Psoas muscle (tissue), 8 donors: ENCODE measurements around the gene PHACTR2. TPM values are rescaled to one million over a fixed set of nuclear protein-coding genes. Genes with fewer than 3 reads are reported as not detected.

Source experiments
- ATAC-seq, 4 donors: fragments of 200-7000 bp; cut with Tn5 transposase; one replicate each; pipeline ENCODE4 v1.9.1; 2020; ENCODE audit warnings: moderate library complexity in 3 of 4, mild to moderate bottlenecking in 2 of 4
- DNase-seq, 2 donors: peaks; one replicate each; pipeline ENCODE4 v3.0.0-alpha.2; 2020
- H3K27ac ChIP-seq: fragments of 200-600 bp; one replicate; pipeline ENCODE4 v1.8.0; 2022
- H3K27me3 ChIP-seq, 3 donors: fragments of 200-600 bp in 1 of 3; one replicate each; pipeline versions ENCODE4 v1.6.1 to v1.8.0; 2013 to 2022; ENCODE audit warnings: low read length in 2 of 3, mild to moderate bottlenecking in 2 of 3, moderate library complexity in 1 of 3; ENCODE audit not compliant: insufficient read depth in 3 of 3
- H3K36me3 ChIP-seq, 2 donors: fragments of 200-600 bp in 1 of 2; one replicate each; pipeline versions ENCODE4 v1.6.1 to v1.8.0; 2013 to 2022; ENCODE audit warnings: low read depth in 1 of 2, mild to moderate bottlenecking in 1 of 2, moderate library complexity in 1 of 2; ENCODE audit not compliant: insufficient read depth in 1 of 2
- H3K4me1 ChIP-seq: fragments of 200-600 bp; one replicate; pipeline ENCODE4 v1.8.0; 2022
- H3K4me3 ChIP-seq: fragments of 200-600 bp; one replicate; pipeline ENCODE4 v1.8.0; 2022; ENCODE audit warnings: mild to moderate bottlenecking
- H3K9me3 ChIP-seq: fragments of 200-600 bp; one replicate; pipeline ENCODE4 v1.8.0; 2022
- CTCF ChIP-seq: fragments of 200-600 bp; IDR thresholded peaks from one replicate; pipeline ENCODE4 v1.8.0; 2022; ENCODE audit warnings: antibody characterized with exemption
- WGBS, 3 donors: extraction: QIAGEN DNeasy Blood & Tissue Kit; methylation state at CpG; one replicate each; pipeline versions ENCODE4 v1.1.6 to v1.1.7; 2013; 5-methylcytosine and 5-hydroxymethylcytosine counted together
- intact Hi-C, 2 donors: fragments of 100-400 bp; cut with DNase I; formaldehyde crosslinking; loops; one replicate each; pipeline versions ENCODE4 v1.11.0 to v1.14.2; 2022
- polyA plus RNA-seq, 3 donors: library from polyadenylated mRNA; stranded (reverse); fragments of 200-250 nt; gene quantifications; one replicate each; pipeline ENCODE4 v1.2.3, GENCODE V29; 2013
- total RNA-seq, 4 donors: library from RNA; stranded (reverse); fragmentation: NEBNext Ultra II Directional in 2 of 4; extraction: Animal tissue kit (Norgen Biotek cat#: 25700) in 2 of 4; gene quantifications; one replicate each; pipeline versions ENCODE4 v1.2.1 to v1.2.4, GENCODE V29; 2021 to 2023
- donor health status: healthy with polysubstance abuse.
- donor health status: DM: no; HTN: no; CAD: no; lungs with moderate emphysema.
- donor health status: Bipolar disorder and iron deficiency.
- donor health status: healthy.
- donor health status: DM: yes; HTN: yes; CAD: no.
- donor health status: DM: no; HTN: no; CAD: no.
- donor health status: DM: no; HTN: no; CAD: no.
- donor health status: DM: yes; HTN: yes; CAD: no.

PHACTR2 gene
- total and polyA plus RNA-seq, 7 donors = 3.4 to 48.8 (median 30.0) TPM

DNA sequence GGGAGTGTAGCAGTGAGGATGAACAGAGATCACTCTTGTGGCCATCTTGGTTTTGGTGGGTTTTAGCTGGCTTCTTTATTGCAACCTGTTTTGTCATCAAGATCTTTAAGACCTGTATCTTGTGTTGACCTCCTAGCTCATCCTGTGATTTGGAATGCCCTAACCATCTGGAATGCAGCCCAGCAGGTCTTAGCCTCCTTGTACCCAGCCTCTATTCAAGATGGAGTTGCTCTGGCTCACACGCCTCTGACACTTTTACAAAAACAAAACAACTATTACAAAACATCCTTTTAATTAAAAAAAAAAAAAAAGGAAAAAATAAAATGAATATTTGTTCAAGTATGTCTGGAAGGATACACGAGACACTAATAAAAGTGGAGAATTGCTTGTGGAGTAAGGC, 62.4 kb downstream of the PHACTR2 start:
- DNase-seq (no peak), ATAC-seq (no peak)
- no peak for TF ChIP-seq CTCF
- Histone ChIP-seq H3K4me1 (peaks cover 39% of the 10 kb centered on the region), H3K27me3 (no peaks in the 10 kb centered on the region), H3K27ac (peak overlapping the region; percentile 56), H3K9me3 (no peaks in the 10 kb centered on the region), H3K4me3 (no peak overlapping the region), H3K36me3 (no peaks in the 10 kb centered on the region)
- 93 to 96% (median 95%) methylated on average over 2 of the region's 2 CpGs for WGBS, 3 donors
- intact Hi-C loops = loop anchor here in 1 of 2 donors (10.0 kb wide), 1 partner anchor 145 kb away; no protein-coding TSS in a partner anchor

GRCh38 chr6:143741480-143741879, 63.7 kb downstream of the PHACTR2 start:
- intact Hi-C loops = loop anchor here in 1 of 2 donors (10.0 kb wide), 1 partner anchor 147 kb away; no protein-coding TSS in a partner anchor
- ATAC-seq (no peak), DNase-seq (no peak)
- no peak for TF ChIP-seq CTCF
- Histone ChIP-seq H3K4me1 (peaks cover 41% of the 10 kb centered on the region), H3K27ac (no peak overlapping the region), H3K9me3 (no peaks in the 10 kb centered on the region), H3K27me3 (no peaks in the 10 kb centered on the region), H3K4me3 (no peak overlapping the region), H3K36me3 (no peaks in the 10 kb centered on the region)
- WGBS, 3 donors = 86 to 90% (median 90%) methylated on average over 3 of the region's 3 CpGs

- peak overlapping the region; percentile 33 for H3K27ac ChIP-seq
- H3K36me3 ChIP-seq = no peaks in the 10 kb centered on the region
- peak; percentile 38 to 61 (median 57) for ATAC-seq
- no peaks in the 10 kb centered on the region for H3K9me3 ChIP-seq
- intact Hi-C loops = loop anchor here in 1 of 2 donors (10.0 kb wide), 1 partner anchor 148 kb away; no protein-coding TSS in a partner anchor
- no peak overlapping the region for H3K4me3 ChIP-seq
- H3K27me3 ChIP-seq = no peaks in the 10 kb centered on the region
- no peak for TF ChIP-seq CTCF
- peak in 1 of 2 donors; percentile 49 for DNase-seq
- peaks cover 41% of the 10 kb centered on the region for H3K4me1 ChIP-seq
- 64 to 84% (median 67%) methylated on average over 6 of the region's 6 CpGs for WGBS, 3 donors
These were observed 64.5 kb downstream of the PHACTR2 start for GRCh38 chr6:143742070-143742954.

DNA sequence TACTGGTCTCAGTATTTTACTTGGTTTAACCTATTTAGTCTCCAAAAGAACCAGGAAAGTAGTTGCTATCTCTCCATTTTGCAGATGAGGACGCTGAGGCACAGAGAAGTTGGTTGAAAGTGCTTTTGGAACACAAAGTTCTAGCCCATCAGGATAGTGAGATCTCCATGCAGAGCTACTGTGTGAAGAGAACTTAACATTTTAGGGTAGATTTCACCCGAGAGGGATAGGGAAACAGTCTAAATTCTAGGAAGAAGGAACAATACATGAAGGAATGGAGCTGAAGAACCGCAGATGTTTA, 65.1 kb downstream of the PHACTR2 start:
- H3K27me3 ChIP-seq = no peaks in the 10 kb centered on the region
- intact Hi-C loops = loop anchor here in 1 of 2 donors (10.0 kb wide), 1 partner anchor 148 kb away; no protein-coding TSS in a partner anchor
- DNase-seq = no peak
- WGBS, 3 donors = 40 to 63% (median 53%) methylated on average over 3 of the region's 3 CpGs
- peak overlapping the region; percentile 33 for H3K27ac ChIP-seq
- H3K9me3 ChIP-seq = no peaks in the 10 kb centered on the region
- H3K4me3 ChIP-seq = peak overlapping the region; percentile 11
- H3K36me3 ChIP-seq = no peaks in the 10 kb centered on the region
- no peak for ATAC-seq
- H3K4me1 ChIP-seq = peaks cover 39% of the 10 kb centered on the region
- no peak for TF ChIP-seq CTCF
